GM12875 (cell line): ENCODE data around the gene PRLR.

ENCODE experiments used
- H3K4me3 ChIP-seq: one replicate; pipeline ENCODE4 v1.5.1; 2011; ENCODE audit warnings: low read depth, low read length, control low read depth
- TF ChIP-seq, protein P1 (sequence below): IDR thresholded peaks from 2 replicates; pipeline ENCODE4 v1.5.1; 2011; ENCODE audit warnings: low read depth, mild to moderate bottlenecking, control low read depth, inconsistent platforms, low read length, moderate library complexity, borderline replicate concordance; ENCODE audit not compliant: insufficient read depth

Gene PRLR

DNA sequence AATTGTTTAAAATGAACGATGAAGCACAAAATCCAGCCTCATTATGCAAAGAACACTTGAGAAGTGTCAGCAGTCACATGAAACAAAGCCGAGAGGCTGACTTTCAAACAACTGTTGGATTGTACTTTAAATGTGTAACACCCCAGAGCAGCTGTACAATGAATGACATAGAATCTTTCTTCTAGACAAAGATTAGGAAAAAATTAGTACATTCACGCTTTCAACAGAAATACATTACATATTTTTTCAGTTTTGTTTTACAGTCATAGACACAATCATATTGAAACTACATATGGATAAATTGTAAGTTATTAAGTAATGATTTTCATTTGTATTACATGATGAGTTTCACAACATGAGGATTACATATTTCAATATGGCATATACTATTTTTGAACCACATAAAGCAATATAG is 171.9 kb downstream of the PRLR start:
- TF ChIP-seq, protein P1, sequence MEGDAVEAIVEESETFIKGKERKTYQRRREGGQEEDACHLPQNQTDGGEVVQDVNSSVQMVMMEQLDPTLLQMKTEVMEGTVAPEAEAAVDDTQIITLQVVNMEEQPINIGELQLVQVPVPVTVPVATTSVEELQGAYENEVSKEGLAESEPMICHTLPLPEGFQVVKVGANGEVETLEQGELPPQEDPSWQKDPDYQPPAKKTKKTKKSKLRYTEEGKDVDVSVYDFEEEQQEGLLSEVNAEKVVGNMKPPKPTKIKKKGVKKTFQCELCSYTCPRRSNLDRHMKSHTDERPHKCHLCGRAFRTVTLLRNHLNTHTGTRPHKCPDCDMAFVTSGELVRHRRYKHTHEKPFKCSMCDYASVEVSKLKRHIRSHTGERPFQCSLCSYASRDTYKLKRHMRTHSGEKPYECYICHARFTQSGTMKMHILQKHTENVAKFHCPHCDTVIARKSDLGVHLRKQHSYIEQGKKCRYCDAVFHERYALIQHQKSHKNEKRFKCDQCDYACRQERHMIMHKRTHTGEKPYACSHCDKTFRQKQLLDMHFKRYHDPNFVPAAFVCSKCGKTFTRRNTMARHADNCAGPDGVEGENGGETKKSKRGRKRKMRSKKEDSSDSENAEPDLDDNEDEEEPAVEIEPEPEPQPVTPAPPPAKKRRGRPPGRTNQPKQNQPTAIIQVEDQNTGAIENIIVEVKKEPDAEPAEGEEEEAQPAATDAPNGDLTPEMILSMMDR = no peak
- no peak overlapping the region for H3K4me3 ChIP-seq

- TF ChIP-seq, protein P1 = no peak
- no peak overlapping the region for H3K4me3 ChIP-seq
These were observed 173.6 kb downstream of the PRLR start for GRCh38 chr5:35056686-35057085.

GRCh38 chr5:35052838-35053237 is 177.4 kb downstream of the PRLR start:
- H3K4me3 ChIP-seq = no peak overlapping the region
- TF ChIP-seq, protein P1 = no peak

GRCh38 chr5:35050541-35051126 is 179.7 kb downstream of the PRLR start:
- TF ChIP-seq, protein P1 = no peak
- no peak overlapping the region for H3K4me3 ChIP-seq

GRCh38 chr5:35048910-35049309 is 181.4 kb downstream of the PRLR start:
- TF ChIP-seq, protein P1 = no peak

DNA sequence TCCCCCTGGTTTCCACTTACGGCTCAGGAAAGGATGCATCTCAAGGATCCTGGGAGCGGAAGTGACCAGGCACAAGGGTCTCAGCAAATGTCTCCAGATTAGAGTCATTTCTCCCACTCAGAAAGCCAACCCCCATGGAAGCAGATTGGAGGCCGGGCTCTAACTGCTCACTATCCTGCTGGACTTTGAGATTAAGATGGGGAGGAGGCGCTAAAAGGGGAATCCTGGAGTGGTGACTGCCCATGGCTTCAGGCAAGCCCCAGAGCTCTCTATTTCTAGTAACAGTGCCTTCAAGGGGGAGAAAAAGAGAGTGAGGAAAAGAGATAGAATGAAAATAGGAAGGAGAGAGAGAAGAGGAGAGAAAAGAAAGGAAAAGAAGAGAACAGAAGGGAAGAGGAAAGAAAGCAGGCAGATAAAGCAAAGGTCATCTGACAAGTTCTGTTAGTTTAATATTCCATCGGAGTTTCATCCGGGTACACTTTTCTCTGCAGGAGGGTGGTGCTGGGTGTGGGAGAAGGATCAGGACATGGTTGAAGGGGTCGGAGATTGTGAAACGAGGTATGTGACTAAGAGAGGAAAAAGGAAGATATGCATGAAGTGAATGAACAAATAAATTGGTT is 182.4 kb downstream of the PRLR start, which contains the start of gene AGXT2:
TSS of gene AGXT2 (minus strand) at position 165 of the 620 bp plus-strand sequence. CDS start at position 108, 57 bp downstream.
- TF ChIP-seq, protein P1 = no peak

More at GRCh38 chr5:35048910-35049309, 181.4 kb downstream of the PRLR start:
- no peak overlapping the region for H3K4me3 ChIP-seq

GRCh38 chr5:35046774-35047173 is 183.5 kb downstream of the PRLR start:
- no peak overlapping the region for H3K4me3 ChIP-seq
- TF ChIP-seq, protein P1 = no peak

More for the DNA sequence above, 182.4 kb downstream of the PRLR start, which contains the start of gene AGXT2:
- H3K4me3 ChIP-seq = no peak within 1 kb of the TSS
